GM18868 (cell line): ENCODE data around the gene CAPN14.

Experiments used
- ATAC-seq: cut with Tn5 transposase; IDR thresholded peaks from one replicate; pipeline ENCODE4 v1.9.1; 2021; ENCODE audit warnings: mild to moderate bottlenecking, moderate library complexity; ENCODE audit not compliant: unreplicated experiment

The CAPN14 gene

GRCh38 chr2:31228717-31229116 lies 11.4 kb upstream of the CAPN14 start:
- no peak for ATAC-seq

GRCh38 chr2:31227711-31228125 lies 10.4 kb upstream of the CAPN14 start:
- ATAC-seq = no peak

GRCh38 chr2:31227110-31227509 lies 9.8 kb upstream of the CAPN14 start:
- ATAC-seq = no peak

DNA sequence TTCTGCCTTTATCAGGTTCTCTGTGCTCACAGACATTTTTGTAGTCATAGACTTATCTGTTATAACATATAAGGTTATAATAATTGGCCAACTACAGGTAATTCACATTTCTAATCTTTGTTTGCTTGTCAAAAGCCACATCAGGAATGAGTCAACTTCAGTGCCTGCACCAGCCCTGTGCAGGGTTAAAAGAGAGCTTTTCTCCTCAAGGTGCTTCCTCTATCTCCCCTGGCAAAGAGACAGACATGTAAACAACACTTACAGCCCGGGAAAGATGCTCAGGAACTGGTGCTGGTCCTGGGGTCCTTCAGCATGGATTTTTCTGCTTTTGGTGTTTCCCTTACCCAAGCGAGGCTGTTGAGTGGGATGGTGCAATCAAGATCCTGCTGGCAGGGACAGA lies 9.0 kb upstream of the CAPN14 start:
- ATAC-seq = no peak

DNA sequence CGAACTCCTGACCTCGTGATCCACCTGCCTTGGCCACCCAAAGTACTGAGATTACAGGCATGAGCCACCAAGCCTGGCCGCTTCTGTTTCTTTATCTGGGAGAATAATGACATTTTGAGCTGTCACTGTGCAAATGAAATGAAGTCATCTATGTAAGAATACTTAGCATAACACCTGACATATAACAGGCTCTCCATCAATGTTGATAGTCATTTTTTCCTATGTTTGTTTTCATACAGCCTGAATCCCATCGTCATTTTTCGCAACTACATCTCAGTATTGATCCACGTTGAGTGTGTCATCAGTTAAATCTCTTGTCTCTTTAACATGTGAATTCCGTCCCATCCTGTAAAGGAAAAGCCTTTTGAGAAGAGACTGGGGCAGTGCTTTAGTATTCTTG lies 6.4 kb upstream of the CAPN14 start:
- ATAC-seq = no peak

GRCh38 chr2:31223026-31223425 lies 5.7 kb upstream of the CAPN14 start:
- ATAC-seq = no peak

- ATAC-seq = no peak
These were observed 4.8 kb upstream of the CAPN14 start for GRCh38 chr2:31222071-31222470.

DNA sequence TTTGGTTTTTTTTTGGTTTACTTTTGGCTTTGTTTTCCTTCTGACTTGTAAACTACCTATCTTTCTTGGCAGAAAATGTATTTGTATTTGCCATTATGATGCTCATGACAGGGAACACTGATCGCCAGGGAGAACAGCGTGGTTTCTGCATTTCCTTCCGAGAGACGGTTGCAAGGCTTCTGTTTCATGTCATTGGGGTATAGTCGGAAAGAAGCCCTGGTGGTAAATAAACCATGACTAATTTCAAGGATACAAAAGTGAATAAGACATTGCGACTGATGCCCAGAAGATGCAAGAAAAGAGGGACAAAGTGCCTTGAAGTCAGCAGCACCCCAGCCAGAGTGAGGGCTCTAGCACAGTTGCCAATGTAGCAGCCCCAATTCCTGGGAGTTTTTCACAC lies 4.2 kb upstream of the CAPN14 start:
- ATAC-seq = no peak

GRCh38 chr2:31219131-31219969 lies 2.0 kb upstream of the CAPN14 start:
- ATAC-seq = peak; percentile 79

DNA sequence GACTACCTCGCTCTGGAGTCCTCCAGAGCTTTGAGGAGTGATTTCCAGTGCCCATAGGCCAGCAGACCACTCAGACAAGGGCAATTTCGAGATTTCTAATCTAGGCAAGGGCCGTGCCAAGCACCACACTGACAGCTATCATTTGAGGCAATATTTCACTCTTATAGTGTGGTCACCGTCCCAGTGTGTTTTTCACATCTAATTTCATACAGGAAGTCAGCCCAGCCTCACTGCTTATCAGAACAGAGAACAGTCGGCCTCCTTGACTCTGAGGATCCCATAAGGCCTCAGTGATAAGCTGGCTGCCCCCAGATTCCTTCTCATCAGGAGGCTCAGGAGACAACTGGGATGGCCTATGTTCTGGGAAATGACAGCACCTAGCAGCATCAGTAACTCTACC lies 581 bp downstream of the CAPN14 start:
- peak; percentile 41 for ATAC-seq

GRCh38 chr2:31214444-31214915 lies 2.8 kb downstream of the CAPN14 start:
- ATAC-seq = no peak

- ATAC-seq = no peak
These were observed 3.5 kb downstream of the CAPN14 start for GRCh38 chr2:31213601-31214443.

- no peak for ATAC-seq
These were observed 4.4 kb downstream of the CAPN14 start for GRCh38 chr2:31212659-31213600.

- ATAC-seq = no peak
These were observed 9.1 kb downstream of the CAPN14 start for GRCh38 chr2:31208240-31208639.

- peak; percentile 81 for ATAC-seq
These were observed 9.5 kb downstream of the CAPN14 start for GRCh38 chr2:31207790-31208189.

- ATAC-seq = no peak
These were observed 11.7 kb downstream of the CAPN14 start for GRCh38 chr2:31205613-31206012.

DNA sequence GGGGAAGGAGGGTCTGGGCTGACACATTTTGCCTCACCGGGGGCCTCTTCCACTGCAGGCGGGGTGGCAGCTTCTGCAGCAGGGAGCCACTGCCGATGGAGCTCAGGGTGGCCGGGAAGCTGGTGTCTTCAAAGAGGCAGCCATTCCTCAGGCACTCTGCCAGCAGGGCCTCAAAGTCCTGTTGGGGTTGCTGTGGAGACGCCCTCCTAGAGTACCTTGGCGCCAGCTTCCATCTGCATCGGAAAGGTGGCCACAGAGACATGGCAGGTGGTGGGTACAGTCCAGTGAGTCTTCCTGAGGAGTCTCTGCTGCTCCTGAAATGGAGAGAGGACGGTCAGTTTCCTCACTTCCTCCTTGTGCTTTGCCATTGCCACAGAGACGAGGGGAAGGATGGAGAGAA lies 12.1 kb downstream of the CAPN14 start:
- ATAC-seq = no peak

- no peak for ATAC-seq
These were observed 12.5 kb downstream of the CAPN14 start for GRCh38 chr2:31204783-31205182.

- ATAC-seq = no peak
These were observed 13.4 kb downstream of the CAPN14 start for GRCh38 chr2:31203916-31204315.

GRCh38 chr2:31202833-31203232 lies 14.5 kb downstream of the CAPN14 start:
- no peak for ATAC-seq

- no peak for ATAC-seq
These were observed 15.3 kb downstream of the CAPN14 start for GRCh38 chr2:31202041-31202440.
